ENCODE results near the gene ZIC5.
"Not testable (repeated sequence)": the region's sequence is repeated elsewhere in the genome, so short reads cannot be mapped to it uniquely, and the experiment has no call there.

DNA sequence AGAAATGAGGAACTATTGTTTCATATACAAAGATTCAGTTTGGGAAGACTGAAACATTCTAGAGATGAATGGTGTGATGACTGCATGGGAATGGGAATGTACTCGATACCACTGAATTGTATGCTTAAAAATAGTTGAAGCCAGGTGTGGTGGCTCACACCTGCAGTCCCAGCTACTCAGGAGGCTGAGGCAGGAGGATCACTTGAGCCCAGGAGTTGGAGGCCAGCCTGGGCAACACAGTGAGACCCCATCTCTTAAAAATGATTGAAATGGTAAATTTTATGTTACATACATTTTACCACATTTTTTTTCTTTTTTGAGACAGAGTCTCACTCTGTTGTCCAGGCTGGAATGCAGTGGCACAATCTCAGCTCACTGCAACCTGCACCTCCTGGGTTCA, 19.9 kb downstream of the ZIC5 start:
- TF ChIP-seq, protein P1, sequence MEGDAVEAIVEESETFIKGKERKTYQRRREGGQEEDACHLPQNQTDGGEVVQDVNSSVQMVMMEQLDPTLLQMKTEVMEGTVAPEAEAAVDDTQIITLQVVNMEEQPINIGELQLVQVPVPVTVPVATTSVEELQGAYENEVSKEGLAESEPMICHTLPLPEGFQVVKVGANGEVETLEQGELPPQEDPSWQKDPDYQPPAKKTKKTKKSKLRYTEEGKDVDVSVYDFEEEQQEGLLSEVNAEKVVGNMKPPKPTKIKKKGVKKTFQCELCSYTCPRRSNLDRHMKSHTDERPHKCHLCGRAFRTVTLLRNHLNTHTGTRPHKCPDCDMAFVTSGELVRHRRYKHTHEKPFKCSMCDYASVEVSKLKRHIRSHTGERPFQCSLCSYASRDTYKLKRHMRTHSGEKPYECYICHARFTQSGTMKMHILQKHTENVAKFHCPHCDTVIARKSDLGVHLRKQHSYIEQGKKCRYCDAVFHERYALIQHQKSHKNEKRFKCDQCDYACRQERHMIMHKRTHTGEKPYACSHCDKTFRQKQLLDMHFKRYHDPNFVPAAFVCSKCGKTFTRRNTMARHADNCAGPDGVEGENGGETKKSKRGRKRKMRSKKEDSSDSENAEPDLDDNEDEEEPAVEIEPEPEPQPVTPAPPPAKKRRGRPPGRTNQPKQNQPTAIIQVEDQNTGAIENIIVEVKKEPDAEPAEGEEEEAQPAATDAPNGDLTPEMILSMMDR (IDR thresholded peaks at IDR 0.05): not testable (repeated sequence)
- TF ChIP-seq POLR2A (IDR thresholded peaks at IDR 0.05): not testable (repeated sequence)
